GM12801 (cell line): ENCODE results near the gene EXOSC9.

Source experiments
- TF ChIP-seq, protein P1 (sequence below): IDR thresholded peaks from one replicate; pipeline ENCODE4 v1.5.1; 2011; ENCODE audit warnings: control low read depth; ENCODE audit not compliant: insufficient read length; ENCODE audit errors: extremely low read depth

EXOSC9 gene

DNA sequence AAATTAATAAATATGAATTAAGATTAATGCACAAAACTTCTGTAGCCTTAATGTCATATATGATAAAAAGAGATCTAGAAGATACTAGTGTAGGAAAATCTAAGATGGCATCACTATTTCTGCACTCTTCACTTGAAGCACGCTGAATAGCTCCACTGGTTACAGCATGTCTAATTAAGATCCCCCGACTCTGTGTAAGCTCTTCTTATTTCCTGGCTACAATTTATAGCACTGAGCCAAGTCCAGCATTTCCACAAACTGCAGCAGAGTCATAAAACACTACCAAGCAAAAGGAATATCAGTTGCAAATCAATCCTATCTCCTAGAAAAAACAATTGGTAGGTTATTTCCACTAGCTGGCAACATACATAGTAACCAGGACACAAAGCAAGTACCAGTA is 23.8 kb downstream of the EXOSC9 start:
- TF ChIP-seq, protein P1, sequence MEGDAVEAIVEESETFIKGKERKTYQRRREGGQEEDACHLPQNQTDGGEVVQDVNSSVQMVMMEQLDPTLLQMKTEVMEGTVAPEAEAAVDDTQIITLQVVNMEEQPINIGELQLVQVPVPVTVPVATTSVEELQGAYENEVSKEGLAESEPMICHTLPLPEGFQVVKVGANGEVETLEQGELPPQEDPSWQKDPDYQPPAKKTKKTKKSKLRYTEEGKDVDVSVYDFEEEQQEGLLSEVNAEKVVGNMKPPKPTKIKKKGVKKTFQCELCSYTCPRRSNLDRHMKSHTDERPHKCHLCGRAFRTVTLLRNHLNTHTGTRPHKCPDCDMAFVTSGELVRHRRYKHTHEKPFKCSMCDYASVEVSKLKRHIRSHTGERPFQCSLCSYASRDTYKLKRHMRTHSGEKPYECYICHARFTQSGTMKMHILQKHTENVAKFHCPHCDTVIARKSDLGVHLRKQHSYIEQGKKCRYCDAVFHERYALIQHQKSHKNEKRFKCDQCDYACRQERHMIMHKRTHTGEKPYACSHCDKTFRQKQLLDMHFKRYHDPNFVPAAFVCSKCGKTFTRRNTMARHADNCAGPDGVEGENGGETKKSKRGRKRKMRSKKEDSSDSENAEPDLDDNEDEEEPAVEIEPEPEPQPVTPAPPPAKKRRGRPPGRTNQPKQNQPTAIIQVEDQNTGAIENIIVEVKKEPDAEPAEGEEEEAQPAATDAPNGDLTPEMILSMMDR: no peak

DNA sequence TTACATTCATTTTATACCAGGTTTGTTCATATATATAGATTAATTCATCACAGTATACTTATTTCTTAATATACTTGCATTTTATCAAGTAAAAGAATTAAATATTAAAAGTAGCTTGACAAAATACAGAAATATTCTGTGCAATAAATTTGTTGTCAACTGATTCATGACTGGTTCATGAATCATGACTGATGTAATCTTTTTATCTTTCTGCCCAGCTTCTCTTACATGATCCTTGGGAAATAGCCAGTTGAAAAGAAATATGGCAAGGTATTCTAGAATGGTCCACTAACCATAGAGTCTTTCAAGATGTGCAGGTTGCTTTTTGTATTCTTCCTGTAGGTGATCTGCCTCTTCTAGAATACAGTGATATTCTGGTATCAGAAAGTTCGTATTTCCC is 26.7 kb downstream of the EXOSC9 start:
- TF ChIP-seq, protein P1: no peak

DNA sequence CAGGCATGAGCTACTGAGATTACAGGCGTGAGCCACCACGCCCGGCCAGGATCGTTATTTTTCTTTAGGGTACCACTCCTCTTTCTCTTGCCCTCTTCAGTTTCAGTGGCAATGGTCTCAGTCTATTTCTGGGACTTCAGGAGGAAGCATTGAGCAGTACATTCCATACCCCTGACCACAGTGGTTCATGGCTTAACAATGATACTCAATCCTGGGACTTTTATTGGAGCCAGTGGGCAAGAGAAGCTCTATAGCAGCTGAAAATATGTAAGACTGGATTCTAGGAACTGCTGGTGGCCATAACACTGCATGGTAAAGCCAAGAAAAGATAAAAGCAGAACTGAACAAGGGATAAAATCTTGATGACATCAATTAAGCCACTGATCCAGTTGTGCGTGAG is 28.4 kb downstream of the EXOSC9 start:
- TF ChIP-seq, protein P1: no peak

DNA sequence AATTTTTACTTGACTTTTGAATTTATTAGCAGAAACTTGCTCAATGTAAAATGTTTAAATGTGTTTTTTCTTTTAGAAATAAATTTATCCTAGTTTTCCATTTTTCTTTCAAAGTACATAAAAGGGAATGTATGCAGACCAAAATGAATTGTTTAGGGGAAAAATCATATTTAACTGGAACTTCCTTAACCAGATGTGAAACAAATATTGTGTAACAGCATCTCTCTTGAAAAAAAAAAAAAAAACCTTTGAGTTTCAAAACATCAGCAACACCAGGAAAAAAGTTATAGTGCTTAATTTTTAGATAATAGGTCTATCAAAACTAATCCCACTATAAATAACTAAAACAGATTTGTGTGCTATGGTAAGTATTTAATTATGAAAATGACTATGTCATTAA is 37.0 kb downstream of the EXOSC9 start:
- TF ChIP-seq, protein P1: no peak

DNA sequence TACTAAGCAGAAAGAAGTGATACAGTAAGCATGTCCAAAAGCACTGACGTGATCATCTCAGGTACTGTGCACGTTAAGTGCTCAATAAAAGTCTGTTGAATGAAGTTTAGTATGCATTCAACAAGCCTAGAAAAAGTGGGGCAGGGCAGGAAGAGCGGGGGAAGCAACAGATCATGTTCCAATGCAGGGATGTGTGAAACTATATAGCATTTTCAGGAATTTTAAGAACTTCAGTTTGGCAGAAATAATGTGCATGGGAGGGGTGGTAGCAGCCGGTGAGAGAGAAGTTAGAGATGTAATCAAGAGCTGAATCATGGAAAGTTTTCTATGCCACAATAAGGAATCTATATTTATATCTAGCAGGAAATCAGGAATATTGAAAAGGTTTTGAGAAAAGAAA is 41.7 kb downstream of the EXOSC9 start:
- TF ChIP-seq, protein P1: no peak

DNA sequence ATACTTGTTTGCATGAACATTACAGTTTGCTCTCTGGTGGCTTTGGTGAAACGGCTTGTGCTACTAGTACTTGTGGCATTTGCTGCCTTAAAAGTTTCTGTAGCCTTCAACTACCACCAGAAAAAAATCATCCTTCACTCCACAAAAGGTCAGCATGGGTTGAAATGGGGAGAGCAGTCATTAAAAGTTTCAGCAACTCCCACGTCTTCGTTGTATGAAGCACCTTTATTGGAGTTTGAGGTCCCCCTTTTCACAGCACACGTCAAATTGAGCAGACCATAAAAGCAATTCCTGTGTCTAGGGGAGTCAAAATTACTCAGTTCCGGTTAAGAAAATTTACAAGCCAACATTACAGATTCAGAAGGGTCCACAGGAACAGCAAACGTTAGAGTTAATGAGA is 45.5 kb downstream of the EXOSC9 start:
- TF ChIP-seq, protein P1: no peak

DNA sequence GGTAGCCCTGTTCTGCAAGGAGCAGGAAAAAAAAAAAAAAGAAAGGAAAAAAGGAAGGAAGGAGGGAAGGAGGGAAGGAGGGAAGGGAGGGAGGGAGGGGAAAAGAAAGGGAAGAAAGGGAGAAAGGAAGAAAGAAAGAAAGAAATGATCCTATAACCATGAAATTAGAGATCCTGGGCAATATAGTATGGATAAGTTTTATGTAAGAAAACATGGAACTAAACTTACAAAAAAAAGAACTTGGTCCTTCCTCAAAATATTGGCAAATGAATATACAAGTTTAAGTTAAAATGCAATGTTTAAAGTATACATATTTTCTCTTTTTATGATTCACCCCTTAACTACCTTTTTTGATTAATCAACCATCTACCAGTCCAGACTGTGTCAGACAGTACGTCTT is 50.2 kb downstream of the EXOSC9 start:
- TF ChIP-seq, protein P1: no peak

DNA sequence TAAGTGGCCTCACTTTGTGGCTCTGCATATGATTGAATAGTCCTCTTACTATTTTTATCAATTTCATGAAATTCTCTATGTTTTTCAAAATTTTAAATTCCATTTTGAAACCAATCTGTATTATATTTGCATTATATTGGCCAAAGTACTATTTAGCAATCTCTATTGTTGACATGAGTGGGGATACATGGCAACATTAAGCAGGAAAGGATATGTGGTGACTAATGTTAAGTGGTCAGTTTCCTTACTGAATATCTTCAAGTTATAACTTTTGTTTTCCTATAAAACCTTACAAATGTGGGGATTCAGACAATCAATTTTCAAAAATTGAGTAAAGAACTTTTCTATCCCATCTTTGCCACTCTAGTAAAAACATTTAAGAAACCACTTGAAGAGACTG is 59.0 kb downstream of the EXOSC9 start:
- TF ChIP-seq, protein P1: no peak
